ENCODE results near the gene FAR2.

GRCh38 chr12:29270446-29270845 lies 121.4 kb downstream of the FAR2 start:
- TF ChIP-seq CTCF (optimal IDR thresholded peaks at IDR 0.05 in 1 of 3, IDR thresholded peaks at IDR 0.05 in 1 of 3, conservative IDR thresholded peaks at IDR 0.05 in 1 of 3; ENCODE audit: extremely low read depth in 1 of 3, insufficient read depth in 2 of 3, low read length in 3 of 3): no peak
- no peak for TF ChIP-seq EZH2 (IDR thresholded peaks at IDR 0.05; ENCODE audit: low read length)

All from keratinocyte (primary cell).